ENCODE results near the gene CLHC1.
"Not testable (repeated sequence)": the region's sequence is repeated elsewhere in the genome, so short reads cannot be mapped to it uniquely, and the experiment has no call there.

CLHC1 gene

DNA sequence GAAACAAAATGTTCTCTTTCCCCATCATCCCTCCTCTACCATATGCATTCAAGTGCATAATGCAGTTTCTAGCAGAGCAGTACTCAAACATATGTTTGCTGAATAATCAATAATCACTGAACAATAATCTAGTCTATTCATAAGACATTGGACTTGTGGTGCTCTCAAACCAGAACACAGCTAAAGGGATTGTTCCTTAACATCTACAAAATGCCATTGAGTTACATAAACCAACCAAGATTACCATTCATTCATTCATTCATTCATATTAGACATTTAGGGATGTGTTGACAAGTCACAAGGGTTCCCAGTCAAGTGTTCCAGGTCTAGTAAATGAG is 3.9 kb downstream of the CLHC1 start:
- H3K4me3 ChIP-seq (ENCODE audit: low read depth, low read length): no peak overlapping the region
- TF ChIP-seq, protein P1, sequence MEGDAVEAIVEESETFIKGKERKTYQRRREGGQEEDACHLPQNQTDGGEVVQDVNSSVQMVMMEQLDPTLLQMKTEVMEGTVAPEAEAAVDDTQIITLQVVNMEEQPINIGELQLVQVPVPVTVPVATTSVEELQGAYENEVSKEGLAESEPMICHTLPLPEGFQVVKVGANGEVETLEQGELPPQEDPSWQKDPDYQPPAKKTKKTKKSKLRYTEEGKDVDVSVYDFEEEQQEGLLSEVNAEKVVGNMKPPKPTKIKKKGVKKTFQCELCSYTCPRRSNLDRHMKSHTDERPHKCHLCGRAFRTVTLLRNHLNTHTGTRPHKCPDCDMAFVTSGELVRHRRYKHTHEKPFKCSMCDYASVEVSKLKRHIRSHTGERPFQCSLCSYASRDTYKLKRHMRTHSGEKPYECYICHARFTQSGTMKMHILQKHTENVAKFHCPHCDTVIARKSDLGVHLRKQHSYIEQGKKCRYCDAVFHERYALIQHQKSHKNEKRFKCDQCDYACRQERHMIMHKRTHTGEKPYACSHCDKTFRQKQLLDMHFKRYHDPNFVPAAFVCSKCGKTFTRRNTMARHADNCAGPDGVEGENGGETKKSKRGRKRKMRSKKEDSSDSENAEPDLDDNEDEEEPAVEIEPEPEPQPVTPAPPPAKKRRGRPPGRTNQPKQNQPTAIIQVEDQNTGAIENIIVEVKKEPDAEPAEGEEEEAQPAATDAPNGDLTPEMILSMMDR (IDR thresholded peaks at IDR 0.05; ENCODE audit: low read depth, low read length): no peak

DNA sequence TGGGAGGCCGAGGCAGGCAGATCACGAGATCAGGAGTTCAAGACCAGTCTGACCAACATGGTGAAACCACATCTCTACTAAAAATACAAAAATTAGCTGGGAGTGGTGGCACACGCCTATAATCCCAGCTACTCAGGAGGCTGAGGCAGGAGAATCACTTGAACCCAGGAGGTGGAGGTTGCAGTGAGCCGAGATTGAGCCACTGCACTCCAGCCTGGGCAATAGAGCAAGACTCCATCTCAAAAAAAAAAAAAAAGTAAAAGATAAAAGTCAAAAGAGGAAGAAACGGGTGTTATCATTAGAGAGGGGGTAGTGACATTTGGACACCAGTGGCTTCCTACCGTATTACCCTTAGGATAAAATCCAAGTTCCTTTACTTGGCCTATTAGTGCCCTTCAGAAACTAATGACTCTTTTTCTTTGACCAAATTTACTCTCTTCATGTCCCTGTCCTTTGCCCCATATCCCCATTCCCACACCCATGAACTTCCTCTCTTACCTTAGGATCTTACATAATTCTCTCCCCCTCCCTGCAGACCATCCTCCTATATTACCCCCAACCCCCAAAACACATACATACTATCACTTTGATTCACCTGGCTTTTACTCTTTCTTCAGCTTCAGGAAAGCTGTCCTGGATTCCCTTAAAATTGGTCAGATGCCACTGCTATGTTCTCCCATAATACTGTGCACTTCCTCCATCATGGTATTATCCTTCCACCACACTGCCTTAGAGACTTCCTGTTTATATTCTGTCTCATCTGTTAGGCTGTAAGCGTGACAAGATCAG is 4.5 kb downstream of the CLHC1 start:
- H3K4me3 ChIP-seq (ENCODE audit: low read depth, low read length): not testable (repeated sequence)

DNA sequence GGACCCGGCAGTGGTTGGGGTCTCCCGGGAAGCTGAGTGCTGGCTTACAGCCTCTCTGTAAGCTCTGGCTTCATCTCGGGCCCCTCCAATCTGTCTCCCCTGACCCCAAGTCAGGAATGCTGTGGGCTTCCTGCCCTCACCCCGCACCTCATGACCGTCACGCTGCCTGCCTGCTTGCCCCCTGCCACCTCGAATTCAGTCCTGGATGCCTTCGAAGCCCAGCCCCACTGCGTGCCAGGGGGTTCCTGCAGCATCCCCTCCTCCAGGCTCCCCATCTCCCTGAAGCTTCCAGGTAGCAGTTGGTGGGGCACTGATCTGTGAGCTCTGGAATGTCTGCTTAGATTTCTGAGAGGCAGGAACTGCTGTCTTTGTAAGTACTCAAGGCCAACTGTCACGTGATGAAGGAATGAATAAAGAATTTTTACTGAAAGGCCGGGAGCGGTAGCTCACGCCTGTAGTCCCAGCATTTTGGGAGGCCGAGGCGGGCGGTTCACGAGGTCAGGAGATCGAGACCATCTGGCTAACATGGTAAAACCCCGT is 6.5 kb downstream of the CLHC1 start:
- no peak overlapping the region for H3K4me3 ChIP-seq (ENCODE audit: low read depth, low read length)
- TF ChIP-seq, protein P1 (IDR thresholded peaks at IDR 0.05; ENCODE audit: low read depth, low read length): no peak

DNA sequence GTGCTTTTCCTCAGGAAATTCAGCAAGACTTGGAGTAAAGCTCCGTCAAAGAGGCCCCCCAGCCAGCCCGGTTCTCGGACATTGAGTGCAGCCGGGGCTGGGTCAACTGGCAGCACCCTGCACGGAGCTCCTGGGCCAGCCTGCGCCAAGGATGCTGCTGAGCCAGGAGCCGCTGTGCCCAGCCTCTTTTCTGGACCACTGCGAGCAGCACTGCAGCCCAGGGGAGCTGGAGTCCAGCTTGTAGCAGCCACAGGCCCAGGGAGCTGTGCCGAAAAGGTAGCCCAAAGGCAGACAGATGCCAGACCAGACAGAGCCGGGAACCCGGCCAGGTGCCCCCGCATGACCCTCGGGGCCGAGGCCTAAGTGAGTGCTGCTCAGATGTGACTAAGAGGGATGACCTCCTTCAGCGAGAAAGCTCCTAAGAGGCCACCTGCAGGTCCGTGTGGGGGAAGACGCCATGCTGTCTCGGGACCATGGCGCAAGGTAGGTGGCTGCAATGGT is 7.3 kb downstream of the CLHC1 start:
- TF ChIP-seq, protein P1 (IDR thresholded peaks at IDR 0.05; ENCODE audit: low read depth, low read length): no peak
- H3K4me3 ChIP-seq (ENCODE audit: low read depth, low read length): no peak overlapping the region

DNA sequence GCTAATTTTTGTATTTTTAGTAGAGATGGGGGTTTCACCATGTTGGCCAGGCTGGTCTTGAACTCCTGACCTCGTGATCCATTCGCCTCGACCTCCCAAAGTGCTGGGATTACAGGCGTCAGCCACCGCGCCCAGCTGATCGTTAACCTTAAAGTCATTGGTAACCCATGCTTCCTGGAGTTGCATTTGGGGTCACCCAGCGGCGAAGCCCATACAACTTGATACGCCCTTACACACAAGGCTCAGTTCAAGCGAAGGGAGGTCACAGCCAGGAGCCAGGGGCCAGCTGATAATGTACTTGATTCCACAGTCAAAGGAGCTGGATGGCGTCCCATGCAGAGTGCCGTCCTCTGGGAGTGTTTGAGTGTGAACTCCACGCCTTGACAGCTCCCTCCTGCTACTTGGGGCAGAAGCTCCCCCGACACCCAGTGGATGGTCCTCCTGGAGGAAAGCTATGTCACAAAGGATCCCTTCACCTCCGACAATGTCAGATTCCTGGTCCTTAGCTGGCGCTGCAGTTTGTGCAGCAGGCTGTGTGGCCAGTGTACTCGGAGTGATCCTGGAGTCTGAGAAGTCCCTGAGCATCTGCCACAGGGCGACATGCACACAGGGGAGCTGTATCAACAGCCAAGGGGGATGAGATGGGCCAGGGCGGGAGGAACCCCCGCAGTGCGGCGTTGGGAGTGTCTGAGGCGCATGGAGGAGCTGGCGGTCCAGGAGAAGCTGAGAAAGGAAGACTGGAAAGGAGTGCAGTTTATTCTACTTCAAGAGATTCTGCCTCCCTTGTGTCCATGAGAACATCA is 7.9 kb downstream of the CLHC1 start:
- H3K4me3 ChIP-seq (ENCODE audit: low read depth, low read length): no peak overlapping the region
- TF ChIP-seq, protein P1 (IDR thresholded peaks at IDR 0.05; ENCODE audit: low read depth, low read length): no peak

DNA sequence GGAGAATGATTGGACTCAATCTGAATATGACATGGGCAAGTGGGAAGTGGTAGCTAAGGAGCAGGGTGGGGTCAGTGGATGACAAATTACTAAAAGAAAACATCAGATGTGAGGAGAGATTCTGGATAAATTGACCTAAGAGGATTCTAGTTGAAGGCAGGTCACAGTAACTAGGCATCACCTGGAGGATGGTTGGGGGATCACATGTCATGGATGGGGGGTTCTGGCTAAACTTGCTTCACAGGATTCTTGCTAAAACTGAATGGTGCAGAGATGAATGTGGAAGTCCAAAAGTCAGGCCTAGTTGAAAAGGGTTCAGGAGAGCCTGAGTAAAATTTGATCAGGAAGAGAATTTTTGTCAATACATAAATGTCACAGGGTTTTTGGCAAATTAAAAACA is 18.3 kb downstream of the CLHC1 start:
- TF ChIP-seq, protein P1 (IDR thresholded peaks at IDR 0.05; ENCODE audit: low read depth, low read length): no peak
- H3K4me3 ChIP-seq (ENCODE audit: low read depth, low read length): no peak overlapping the region

DNA sequence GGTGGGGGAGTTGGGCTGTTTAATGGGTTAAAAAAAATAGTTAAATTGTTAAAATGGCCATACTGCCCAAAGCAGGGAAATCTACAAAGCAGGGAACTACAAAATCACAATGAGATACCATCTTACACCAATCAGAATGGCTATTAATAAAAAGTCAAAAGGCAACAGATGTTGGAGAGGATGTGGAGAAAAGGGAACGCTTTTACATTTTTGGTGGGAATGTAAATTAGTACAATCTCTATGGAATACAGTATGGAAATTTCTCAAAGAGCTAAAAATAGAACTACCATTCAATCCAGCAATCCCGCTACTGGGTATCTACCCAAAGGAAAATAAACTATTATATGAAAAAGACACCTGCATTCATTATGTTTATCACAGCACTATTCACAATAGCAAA is 27.1 kb downstream of the CLHC1 start:
- H3K4me3 ChIP-seq (ENCODE audit: low read depth, low read length): no peak overlapping the region
- TF ChIP-seq, protein P1 (IDR thresholded peaks at IDR 0.05; ENCODE audit: low read depth, low read length): no peak
